KMS-11 (cell line): ENCODE results near the gene OR2T34.
"Not testable (repeated sequence)": the region's sequence is repeated elsewhere in the genome, so short reads cannot be mapped to it uniquely, and the experiment has no call there.

Experiments used
- H2AFZ ChIP-seq: fragments of 200-600 bp; sonication (generic); 2 replicates; pipeline ENCODE4 v1.6.1; 2016; ENCODE audit warnings: antibody characterized with exemption, mixed run types, low read depth
- H3K27ac ChIP-seq: fragments of 200-600 bp; sonication (generic); 2 replicates; pipeline ENCODE4 v1.6.1; 2016; ENCODE audit warnings: mild to moderate bottlenecking, mixed run types
- H3K27me3 ChIP-seq: fragments of 200-600 bp; sonication (generic); 2 replicates; pipeline ENCODE4 v1.6.1; 2017; ENCODE audit warnings: mild to moderate bottlenecking, low read depth, mixed run types, moderate library complexity; ENCODE audit not compliant: insufficient read depth
- H3K36me3 ChIP-seq: fragments of 200-600 bp; sonication (generic); 2 replicates; pipeline ENCODE4 v1.6.1; 2017; ENCODE audit warnings: mild to moderate bottlenecking, mixed run types; ENCODE audit not compliant: insufficient read depth
- H3K4me1 ChIP-seq: fragments of 200-600 bp; sonication (generic); 2 replicates; pipeline ENCODE4 v1.6.1; 2016; ENCODE audit warnings: mild to moderate bottlenecking, low read depth, mixed run types; ENCODE audit not compliant: poor library complexity, severe bottlenecking
- H3K4me2 ChIP-seq: fragments of 200-600 bp; sonication (generic); 2 replicates; pipeline ENCODE4 v1.7.0; 2016; ENCODE audit warnings: mild to moderate bottlenecking, mixed run types
- H3K4me3 ChIP-seq: fragments of 200-600 bp; sonication (generic); IDR thresholded peaks from 2 replicates; pipeline ENCODE4 v1.6.1; 2017; ENCODE audit warnings: low read depth, low read length, mixed read lengths; ENCODE audit not compliant: insufficient read depth
- H3K79me2 ChIP-seq: fragments of 200-600 bp; sonication (generic); 2 replicates; pipeline ENCODE4 v1.6.1; 2016; ENCODE audit warnings: low read depth, mixed run types; ENCODE audit not compliant: insufficient read depth
- H3K9ac ChIP-seq: fragments of 200-600 bp; sonication (generic); 2 replicates; pipeline ENCODE4 v1.6.1; 2016; ENCODE audit warnings: mild to moderate bottlenecking, mixed run types
- H4K20me1 ChIP-seq: fragments of 200-600 bp; sonication (generic); 2 replicates; pipeline ENCODE4 v1.6.1; 2016; ENCODE audit warnings: mild to moderate bottlenecking, mixed run types; ENCODE audit not compliant: insufficient read depth
- TF ChIP-seq, protein P1 (sequence below): fragments of 200-600 bp; sonication (generic); conservative IDR thresholded peaks from 2 replicates; pipeline ENCODE4 v1.6.1; 2017; ENCODE audit warnings: low read depth, mild to moderate bottlenecking, antibody characterized with exemption, low read length, moderate library complexity, mixed read lengths

Gene OR2T34

DNA sequence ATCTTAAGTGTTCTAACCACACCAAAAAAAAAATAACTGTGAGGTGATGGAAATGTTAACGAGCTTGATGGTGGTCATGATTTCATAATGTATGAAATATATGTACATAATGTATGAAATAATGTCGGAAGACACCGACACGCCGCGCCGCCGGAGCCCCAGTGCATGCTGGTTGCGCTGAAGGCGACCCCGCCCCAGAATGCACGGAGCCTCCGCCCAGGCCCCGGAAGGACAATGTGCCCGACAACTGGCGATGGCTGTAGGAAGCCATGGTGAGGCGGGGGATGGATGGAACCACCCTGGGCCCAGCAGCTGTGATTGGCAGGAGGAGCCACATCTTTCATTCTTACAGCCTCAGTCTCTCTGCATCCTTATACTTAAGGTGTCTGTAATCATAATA lies 15.5 kb upstream of the OR2T34 start:
- H3K4me3 ChIP-seq = no peak overlapping the region

DNA sequence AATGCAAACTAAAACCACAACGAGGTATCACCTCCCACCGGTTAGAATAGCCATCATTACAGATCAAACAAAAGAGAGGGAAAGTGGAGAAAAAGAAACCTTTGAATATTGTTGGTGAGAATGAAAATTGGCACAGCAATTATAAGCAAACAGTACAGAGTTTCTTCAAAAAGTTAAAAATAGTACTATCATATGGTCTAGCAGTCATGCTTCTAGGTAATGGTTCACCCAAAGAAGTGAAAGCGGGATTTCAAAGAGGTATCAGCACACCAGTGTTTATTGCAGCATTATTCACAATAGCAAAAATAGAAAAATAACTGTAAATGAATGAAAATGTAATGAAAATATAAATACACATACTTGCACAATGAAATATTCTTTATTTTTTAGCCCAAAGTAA lies 14.8 kb upstream of the OR2T34 start:
- Histone ChIP-seq H3K4me1 (no peaks in the 10 kb centered on the region), H3K27me3 (no peaks in the 10 kb centered on the region), H3K4me2 (no peak overlapping the region), H3K4me3 (no peak overlapping the region), H4K20me1 (no peaks in the 10 kb centered on the region), H3K36me3 (no peaks in the 10 kb centered on the region), H2AFZ (no peak overlapping the region), H3K9ac (no peak overlapping the region), H3K27ac (no peak overlapping the region), H3K79me2 (no peaks in the 10 kb centered on the region)
- TF ChIP-seq, protein P1, sequence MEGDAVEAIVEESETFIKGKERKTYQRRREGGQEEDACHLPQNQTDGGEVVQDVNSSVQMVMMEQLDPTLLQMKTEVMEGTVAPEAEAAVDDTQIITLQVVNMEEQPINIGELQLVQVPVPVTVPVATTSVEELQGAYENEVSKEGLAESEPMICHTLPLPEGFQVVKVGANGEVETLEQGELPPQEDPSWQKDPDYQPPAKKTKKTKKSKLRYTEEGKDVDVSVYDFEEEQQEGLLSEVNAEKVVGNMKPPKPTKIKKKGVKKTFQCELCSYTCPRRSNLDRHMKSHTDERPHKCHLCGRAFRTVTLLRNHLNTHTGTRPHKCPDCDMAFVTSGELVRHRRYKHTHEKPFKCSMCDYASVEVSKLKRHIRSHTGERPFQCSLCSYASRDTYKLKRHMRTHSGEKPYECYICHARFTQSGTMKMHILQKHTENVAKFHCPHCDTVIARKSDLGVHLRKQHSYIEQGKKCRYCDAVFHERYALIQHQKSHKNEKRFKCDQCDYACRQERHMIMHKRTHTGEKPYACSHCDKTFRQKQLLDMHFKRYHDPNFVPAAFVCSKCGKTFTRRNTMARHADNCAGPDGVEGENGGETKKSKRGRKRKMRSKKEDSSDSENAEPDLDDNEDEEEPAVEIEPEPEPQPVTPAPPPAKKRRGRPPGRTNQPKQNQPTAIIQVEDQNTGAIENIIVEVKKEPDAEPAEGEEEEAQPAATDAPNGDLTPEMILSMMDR = no peak

More for the DNA sequence above, 15.5 kb upstream of the OR2T34 start:
- H3K27ac ChIP-seq = no peak overlapping the region
- no peak overlapping the region for H2AFZ ChIP-seq
- no peaks in the 10 kb centered on the region for H3K79me2 ChIP-seq
- no peaks in the 10 kb centered on the region for H3K27me3 ChIP-seq
- no peaks in the 10 kb centered on the region for H3K4me1 ChIP-seq
- H3K36me3 ChIP-seq = no peaks in the 10 kb centered on the region
- H3K4me2 ChIP-seq = no peak overlapping the region
- no peak overlapping the region for H3K9ac ChIP-seq
- H4K20me1 ChIP-seq = no peaks in the 10 kb centered on the region
- TF ChIP-seq, protein P1 = no peak

DNA sequence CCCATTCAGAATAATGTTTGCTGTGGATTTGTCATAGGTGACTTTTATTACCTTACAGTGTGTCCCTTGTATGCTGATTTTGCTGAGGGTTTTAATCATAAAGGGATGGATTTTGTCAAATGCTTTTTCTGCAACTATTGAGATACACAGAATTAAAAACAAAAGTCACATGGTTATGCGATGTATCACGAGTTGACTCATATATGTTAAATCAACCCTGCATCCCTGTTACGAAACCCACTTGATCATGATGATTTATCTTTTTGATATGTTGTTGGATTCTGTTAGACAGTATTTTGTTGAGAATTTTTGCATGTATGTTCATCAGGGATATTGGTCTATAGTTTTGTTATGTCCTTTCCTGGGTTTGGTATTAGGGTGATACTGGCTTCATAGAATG lies 10.7 kb upstream of the OR2T34 start:
- no peak overlapping the region for H3K9ac ChIP-seq
- H2AFZ ChIP-seq = no peak overlapping the region
- H3K4me3 ChIP-seq = no peak overlapping the region
- H3K36me3 ChIP-seq = no peaks in the 10 kb centered on the region
- TF ChIP-seq, protein P1 = no peak
- H3K4me1 ChIP-seq = no peaks in the 10 kb centered on the region
- H3K27me3 ChIP-seq = no peaks in the 10 kb centered on the region
- H3K27ac ChIP-seq = no peak overlapping the region
- no peak overlapping the region for H3K4me2 ChIP-seq
- no peaks in the 10 kb centered on the region for H3K79me2 ChIP-seq
- no peaks in the 10 kb centered on the region for H4K20me1 ChIP-seq

DNA sequence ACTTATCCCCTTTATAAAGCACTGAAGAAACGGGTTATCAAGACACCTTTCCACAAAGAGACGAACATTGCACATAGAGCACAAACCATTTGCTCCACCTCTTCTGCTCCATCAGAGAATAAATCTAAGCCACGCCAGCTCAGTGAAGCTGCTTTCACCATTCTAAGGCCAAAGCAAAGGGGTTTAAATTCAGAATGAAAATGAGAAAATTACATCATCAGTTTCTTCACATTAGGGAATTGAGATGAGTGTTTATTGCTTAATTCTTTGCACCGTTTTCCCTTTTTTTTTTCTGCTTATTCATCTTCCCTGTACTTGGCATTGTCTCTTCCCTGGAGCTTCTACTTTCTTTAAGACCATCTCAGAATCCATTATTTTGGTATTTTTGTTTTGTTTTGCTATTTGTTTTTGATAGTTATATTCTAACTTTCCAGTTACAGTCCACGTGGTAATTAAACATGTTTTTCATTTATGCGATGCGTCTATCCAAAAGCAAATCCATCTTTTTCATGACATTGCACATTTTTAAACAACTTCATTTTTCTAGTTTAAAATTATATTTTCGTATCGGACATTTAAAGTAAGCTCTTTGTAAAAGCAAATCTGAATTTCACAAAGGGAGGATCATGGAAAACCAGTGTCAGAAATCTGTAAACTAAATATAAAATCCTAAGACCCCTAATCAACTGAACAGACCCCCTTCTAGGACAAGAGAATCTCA lies 1.9 kb upstream of the OR2T34 start:
- Histone ChIP-seq H3K27ac (no peak overlapping the region), H3K4me3 (no peak overlapping the region), H4K20me1 (no peaks in the 10 kb centered on the region), H3K36me3 (no peaks in the 10 kb centered on the region), H3K9ac (no peak overlapping the region), H2AFZ (no peak overlapping the region), H3K4me2 (no peak overlapping the region), H3K79me2 (no peaks in the 10 kb centered on the region), H3K27me3 (no peaks in the 10 kb centered on the region), H3K4me1 (no peaks in the 10 kb centered on the region)
- TF ChIP-seq, protein P1 = no peak

DNA sequence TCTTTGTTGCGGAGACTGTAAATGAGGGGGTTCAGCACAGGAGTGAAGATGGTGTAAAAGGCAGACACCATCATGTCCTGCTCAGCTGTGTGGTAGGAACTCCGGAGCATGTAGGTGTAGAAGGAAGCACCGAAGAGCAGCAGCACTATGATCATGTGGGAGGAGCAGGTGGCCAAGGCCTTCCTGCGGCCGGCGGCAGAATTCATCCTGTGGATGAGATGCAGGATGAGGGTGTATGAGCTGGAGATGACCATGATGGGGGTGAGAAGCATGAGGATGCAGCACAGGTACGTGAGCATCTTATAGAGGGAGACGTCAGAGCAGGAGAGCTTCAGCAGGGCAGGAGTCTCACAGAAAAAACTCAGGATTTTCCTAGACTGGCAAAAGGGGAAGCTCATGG lies 701 bp downstream of the OR2T34 start:
- H3K27ac ChIP-seq, H2AFZ ChIP-seq, H4K20me1 ChIP-seq, H3K79me2 ChIP-seq, H3K27me3 ChIP-seq, H3K36me3 ChIP-seq, H3K4me2 ChIP-seq, H3K9ac ChIP-seq, H3K4me1 ChIP-seq, H3K4me3 ChIP-seq: not testable (repeated sequence)

DNA sequence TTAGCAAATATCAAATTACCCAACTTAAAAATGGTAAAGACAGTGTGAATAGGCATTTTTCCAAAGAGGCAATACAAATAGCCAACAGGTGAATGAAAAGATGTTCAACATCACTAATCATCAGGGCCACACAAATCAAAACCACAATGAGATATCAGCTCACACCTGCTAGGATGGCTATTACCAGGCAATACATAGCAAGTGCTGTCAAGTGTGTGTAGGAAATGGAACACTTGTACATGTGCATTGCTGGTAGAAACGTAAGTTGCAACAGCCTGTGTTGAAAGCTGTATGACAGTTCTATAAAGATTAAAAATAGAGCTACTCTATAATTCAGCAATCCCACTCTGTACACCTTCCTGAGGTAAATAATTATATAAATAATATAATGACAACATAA lies 2.5 kb downstream of the OR2T34 start:
- not testable (repeated sequence) for H3K9ac ChIP-seq, H4K20me1 ChIP-seq, H3K4me3 ChIP-seq, H3K4me1 ChIP-seq, H3K27me3 ChIP-seq, H3K36me3 ChIP-seq, H3K4me2 ChIP-seq, H3K27ac ChIP-seq, H2AFZ ChIP-seq, H3K79me2 ChIP-seq

DNA sequence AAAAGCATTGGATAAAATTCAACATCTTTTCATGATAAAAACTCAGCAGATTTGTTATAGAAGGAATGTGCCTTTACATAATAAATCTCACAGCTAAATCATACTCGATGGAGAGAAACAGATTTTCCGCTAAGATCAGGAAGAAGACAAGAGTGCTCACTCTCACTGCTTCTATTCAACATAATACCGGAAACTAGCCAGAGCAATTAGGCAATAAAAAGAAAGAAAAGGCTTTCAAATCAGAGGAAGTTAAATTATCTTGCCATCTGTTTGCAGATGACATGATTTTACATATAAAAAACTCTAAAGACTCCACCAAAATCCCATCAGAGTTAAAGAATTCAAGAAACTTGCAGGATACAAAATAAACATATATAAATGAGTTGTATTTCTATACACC lies 3.7 kb downstream of the OR2T34 start:
- not testable (repeated sequence) for H3K9ac ChIP-seq, H2AFZ ChIP-seq, H3K4me1 ChIP-seq, H3K27me3 ChIP-seq, H3K4me2 ChIP-seq, H3K79me2 ChIP-seq, H3K4me3 ChIP-seq, H3K27ac ChIP-seq, H4K20me1 ChIP-seq, H3K36me3 ChIP-seq
